H9 (cell line): ENCODE results near the gene RALGAPB. TPM values are rescaled to one million over a fixed set of nuclear protein-coding genes. Genes with fewer than 3 reads are reported as not detected.

Experiments used
- DNase-seq: peaks from one replicate; pipeline ENCODE4 v3.0.0-alpha.2; 2017
- H2AFZ ChIP-seq: one replicate; pipeline ENCODE4 v1.6.1; 2013; ENCODE audit warnings: mild to moderate bottlenecking, low read length, control low read depth, moderate library complexity
- H2AK5ac ChIP-seq: 2 replicates; pipeline ENCODE4 v1.6.1; 2013; ENCODE audit warnings: low read length, control low read depth, mixed read lengths; ENCODE audit not compliant: insufficient read length
- H2BK120ac ChIP-seq: one replicate; pipeline ENCODE4 v1.6.1; 2013; ENCODE audit warnings: low read depth, mild to moderate bottlenecking, low read length, control low read depth, inconsistent platforms; ENCODE audit not compliant: poor library complexity, severe bottlenecking
- H2BK12ac ChIP-seq: 2 replicates; pipeline ENCODE4 v1.6.1; 2013; ENCODE audit warnings: low read length, control low read depth, mixed read lengths, low read depth; ENCODE audit not compliant: insufficient read length
- H2BK15ac ChIP-seq: 2 replicates; pipeline ENCODE4 v1.6.1; 2013; ENCODE audit warnings: low read depth, low read length, control low read depth
- H2BK20ac ChIP-seq: one replicate; pipeline ENCODE4 v1.6.1; 2013; ENCODE audit warnings: low read depth, mild to moderate bottlenecking, low read length, control low read depth, inconsistent platforms; ENCODE audit not compliant: poor library complexity, severe bottlenecking
- H2BK5ac ChIP-seq: 2 replicates; pipeline ENCODE4 v1.6.1; 2013; ENCODE audit warnings: low read length, control low read depth, mixed read lengths; ENCODE audit not compliant: insufficient read length
- H3K14ac ChIP-seq: 2 replicates; pipeline ENCODE4 v1.6.1; 2013; ENCODE audit warnings: low read length, control low read depth; ENCODE audit not compliant: insufficient read depth
- H3K18ac ChIP-seq: 2 replicates; pipeline ENCODE4 v1.6.1; 2013; ENCODE audit warnings: low read depth, mild to moderate bottlenecking, mixed read lengths, low read length, control low read depth; ENCODE audit not compliant: insufficient read length
- H3K23ac ChIP-seq: 2 replicates; pipeline ENCODE4 v1.6.1; 2013; ENCODE audit warnings: low read length, control low read depth, mixed read lengths, low read depth; ENCODE audit not compliant: insufficient read length
- H3K23me2 ChIP-seq: 2 replicates; pipeline ENCODE4 v1.6.1; 2013; ENCODE audit warnings: low read depth, mild to moderate bottlenecking, mixed read lengths, low read length, control low read depth; ENCODE audit not compliant: insufficient read length, poor library complexity, severe bottlenecking
- H3K27ac ChIP-seq: 2 replicates; pipeline ENCODE4 v1.5.1; 2013; ENCODE audit warnings: low read length, control low read depth, mixed read lengths, low read depth; ENCODE audit not compliant: insufficient read length
- H3K27me3 ChIP-seq: 2 replicates; pipeline ENCODE4 v1.6.1; 2013; ENCODE audit warnings: low read length, control low read depth, inconsistent platforms; ENCODE audit not compliant: insufficient read depth
- H3K4ac ChIP-seq: 2 replicates; pipeline ENCODE4 v1.6.1; 2013; ENCODE audit warnings: low read depth, mild to moderate bottlenecking, control low read depth, inconsistent platforms, low read length, moderate library complexity
- H3K4me1 ChIP-seq: 2 replicates; pipeline ENCODE4 v1.6.1; 2013; ENCODE audit warnings: low read length, control low read depth, inconsistent platforms; ENCODE audit not compliant: insufficient read depth
- H3K4me2 ChIP-seq: 2 replicates; pipeline ENCODE4 v1.6.1; 2013; ENCODE audit warnings: low read length, control low read depth, mixed read lengths; ENCODE audit not compliant: insufficient read length, insufficient read depth
- H3K56ac ChIP-seq: 2 replicates; pipeline ENCODE4 v1.6.1; 2013; ENCODE audit warnings: low read depth, mild to moderate bottlenecking, mixed read lengths, low read length, control low read depth; ENCODE audit not compliant: insufficient read length
- H3K79me1 ChIP-seq: 2 replicates; pipeline ENCODE4 v1.6.1; 2013; ENCODE audit warnings: low read depth, mild to moderate bottlenecking, moderate library complexity, low read length, control low read depth, inconsistent platforms; ENCODE audit not compliant: insufficient read depth, poor library complexity, severe bottlenecking
- H3K79me2 ChIP-seq: 2 replicates; pipeline ENCODE4 v1.6.1; 2013; ENCODE audit warnings: low read length, control low read depth, inconsistent platforms; ENCODE audit not compliant: insufficient read depth
- H3K9ac ChIP-seq: 2 replicates; pipeline ENCODE4 v1.6.1; 2013; ENCODE audit warnings: low read length, control low read depth, mixed read lengths; ENCODE audit not compliant: insufficient read length; ENCODE audit errors: extremely low read depth
- H3K9me3 ChIP-seq: one replicate; pipeline ENCODE4 v1.6.1; 2013; ENCODE audit warnings: low read depth, low read length, inconsistent platforms; ENCODE audit not compliant: control insufficient read depth
- H3T11ph ChIP-seq: one replicate; pipeline ENCODE4 v1.6.1; 2013; ENCODE audit warnings: mild to moderate bottlenecking, low read length, control low read depth, inconsistent platforms
- H4K20me1 ChIP-seq: one replicate; pipeline ENCODE4 v1.6.1; 2013; ENCODE audit not compliant: control insufficient read depth, insufficient read length, insufficient read depth
- H4K5ac ChIP-seq: 2 replicates; pipeline ENCODE4 v1.6.1; 2013; ENCODE audit warnings: low read depth, mild to moderate bottlenecking, mixed read lengths, low read length, control low read depth; ENCODE audit not compliant: insufficient read length
- H4K8ac ChIP-seq: replicated peaks from 2 replicates; pipeline ENCODE4 v1.6.1; 2013; ENCODE audit warnings: low read length, control low read depth, mixed read lengths, low read depth; ENCODE audit not compliant: insufficient read length
- H4K91ac ChIP-seq: 2 replicates; pipeline ENCODE4 v1.6.1; 2013; ENCODE audit warnings: low read depth, mild to moderate bottlenecking, moderate library complexity, mixed read lengths, low read length, control low read depth; ENCODE audit not compliant: insufficient read length
- H3K27ac Mint-ChIP-seq, 3 experiments: 2 replicates in 2 of 3; 3 replicates in 1 of 3; pipeline ENCODE4 v1.8.0; 2020 to 2021; ENCODE audit warnings: mixed read lengths in 3 of 3, mild to moderate bottlenecking in 1 of 3, moderate library complexity in 1 of 3
- H3K27me3 Mint-ChIP-seq: 2 replicates; pipeline ENCODE4 v1.8.0; 2021; ENCODE audit warnings: low read depth, mild to moderate bottlenecking, moderate library complexity, mixed read lengths
- H3K36me3 Mint-ChIP-seq, 3 experiments: 2 replicates in 2 of 3; 3 replicates in 1 of 3; pipeline ENCODE4 v1.8.0; 2020 to 2021; ENCODE audit warnings: low read depth in 3 of 3, mixed read lengths in 3 of 3; ENCODE audit not compliant: insufficient read depth in 1 of 3
- H3K4me1 Mint-ChIP-seq, 2 experiments: 2 replicates each; pipeline ENCODE4 v1.8.0; 2020; ENCODE audit warnings: mixed read lengths in 2 of 2
- H3K4me3 Mint-ChIP-seq, 2 experiments: 2 replicates in 1 of 2; 3 replicates in 1 of 2; pipeline ENCODE4 v1.8.0; 2020 to 2021; ENCODE audit warnings: mild to moderate bottlenecking in 2 of 2, mixed read lengths in 2 of 2, moderate library complexity in 1 of 2
- H3K9me3 Mint-ChIP-seq, 2 experiments: 2 replicates in 1 of 2; 3 replicates in 1 of 2; pipeline ENCODE4 v1.8.0; 2020; ENCODE audit warnings: mild to moderate bottlenecking in 2 of 2, mixed read lengths in 2 of 2, moderate library complexity in 1 of 2
- WGBS: extraction: QIAGEN DNeasy Blood & Tissue Kit; methylation state at CpG from one replicate; pipeline ENCODE4 v1.1.7; 2013; ENCODE audit warnings: missing lambda C conversion rate, low lambda C conversion rate, mixed read lengths; ENCODE audit not compliant: insufficient read length; ENCODE audit errors: extremely low coverage; 5-methylcytosine and 5-hydroxymethylcytosine counted together
- total RNA-seq: library from RNA; stranded (reverse); gene quantifications from 2 replicates; pipeline ENCODE4 v1.2.1, GENCODE V29; 2021
- TF ChIP-seq, protein P1 (sequence below): fragments of 200-600 bp; sonication (generic); conservative IDR thresholded peaks from 3 replicates; pipeline ENCODE4 v1.8.0; 2021; ENCODE audit warnings: antibody characterized with exemption, mild to moderate bottlenecking

RALGAPB gene
- total RNA-seq, 1 experiment from 2014 or later, result 28.5 TPM

DNA sequence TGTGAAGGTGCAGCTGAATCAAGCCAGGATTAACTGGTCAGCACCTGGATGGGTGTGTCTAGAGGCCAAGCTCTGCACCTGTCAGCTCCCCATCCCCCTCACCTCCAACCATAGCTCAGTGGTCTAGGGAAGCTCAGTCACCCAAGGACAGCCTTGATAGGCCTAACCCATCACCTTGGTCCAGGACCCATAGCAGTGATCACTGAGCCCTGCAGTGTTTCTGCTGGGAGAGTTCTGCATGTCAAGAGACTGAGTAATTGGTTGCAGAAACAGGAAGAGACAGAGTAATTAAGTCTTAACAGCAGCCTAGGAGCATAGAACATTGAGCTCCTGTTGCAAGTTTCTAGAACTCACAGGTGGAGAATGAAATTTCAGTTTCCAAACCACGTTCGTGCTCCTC lies 18.7 kb upstream of the RALGAPB start:
- TF ChIP-seq, protein P1, sequence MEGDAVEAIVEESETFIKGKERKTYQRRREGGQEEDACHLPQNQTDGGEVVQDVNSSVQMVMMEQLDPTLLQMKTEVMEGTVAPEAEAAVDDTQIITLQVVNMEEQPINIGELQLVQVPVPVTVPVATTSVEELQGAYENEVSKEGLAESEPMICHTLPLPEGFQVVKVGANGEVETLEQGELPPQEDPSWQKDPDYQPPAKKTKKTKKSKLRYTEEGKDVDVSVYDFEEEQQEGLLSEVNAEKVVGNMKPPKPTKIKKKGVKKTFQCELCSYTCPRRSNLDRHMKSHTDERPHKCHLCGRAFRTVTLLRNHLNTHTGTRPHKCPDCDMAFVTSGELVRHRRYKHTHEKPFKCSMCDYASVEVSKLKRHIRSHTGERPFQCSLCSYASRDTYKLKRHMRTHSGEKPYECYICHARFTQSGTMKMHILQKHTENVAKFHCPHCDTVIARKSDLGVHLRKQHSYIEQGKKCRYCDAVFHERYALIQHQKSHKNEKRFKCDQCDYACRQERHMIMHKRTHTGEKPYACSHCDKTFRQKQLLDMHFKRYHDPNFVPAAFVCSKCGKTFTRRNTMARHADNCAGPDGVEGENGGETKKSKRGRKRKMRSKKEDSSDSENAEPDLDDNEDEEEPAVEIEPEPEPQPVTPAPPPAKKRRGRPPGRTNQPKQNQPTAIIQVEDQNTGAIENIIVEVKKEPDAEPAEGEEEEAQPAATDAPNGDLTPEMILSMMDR, result no peak
- H4K91ac ChIP-seq, result no peak overlapping the region
- H3K18ac ChIP-seq, result no peak overlapping the region
- Mint-ChIP-seq H3K4me1 (no peaks in the 10 kb centered on the region), H3K36me3 (peaks cover 17 to 25% (median 25%) of the 10 kb centered on the region in 3 experiments; a peak in 6 of 7 replicates), H3K27me3 (peaks cover 6% of the 10 kb centered on the region), H3K27ac (no peak overlapping the region), H3K4me3 (no peak overlapping the region), H3K9me3 (no peaks in the 10 kb centered on the region; a peak in 1 of 5 replicates)
- no peak overlapping the region for H3K4ac ChIP-seq
- H4K8ac ChIP-seq, result no peak overlapping the region
- no peaks in the 10 kb centered on the region for H4K20me1 ChIP-seq
- H3K27ac ChIP-seq, result no peak overlapping the region
- H2BK120ac ChIP-seq, result no peak overlapping the region
- H3K23ac ChIP-seq, result no peak overlapping the region
- no peaks in the 10 kb centered on the region for H3K79me1 ChIP-seq
- no peaks in the 10 kb centered on the region for H3K9me3 ChIP-seq
- no peak overlapping the region for H3K9ac ChIP-seq
- H3K27me3 ChIP-seq, result no peaks in the 10 kb centered on the region
- no peak overlapping the region for H2BK5ac ChIP-seq
- no peak for DNase-seq
- no peak overlapping the region for H2BK15ac ChIP-seq
- H3K14ac ChIP-seq, result no peak overlapping the region
- no peaks in the 10 kb centered on the region for H3K4me1 ChIP-seq
- WGBS, result no CpG with 5 or more reads among the region's 2 CpGs
- no peaks in the 10 kb centered on the region for H3K79me2 ChIP-seq
- no peaks in the 10 kb centered on the region for H3K23me2 ChIP-seq
- no peak overlapping the region for H4K5ac ChIP-seq
- no peak overlapping the region for H3K4me2 ChIP-seq
- H3K56ac ChIP-seq, result no peak overlapping the region
- no peak overlapping the region for H3T11ph ChIP-seq
- H2BK12ac ChIP-seq, result no peak overlapping the region
- H2AFZ ChIP-seq, result no peak overlapping the region
- no peak overlapping the region for H2BK20ac ChIP-seq
- no peak overlapping the region for H2AK5ac ChIP-seq
